ELR (cell line): ENCODE data around the gene DENND11.
"Not testable (repeated sequence)": the region's sequence is repeated elsewhere in the genome, so short reads cannot be mapped to it uniquely, and the experiment has no call there.

ENCODE experiments used
- DNase-seq: peaks from one replicate; pipeline ENCODE4 v3.0.0-alpha.2; 2015; ENCODE audit warnings: low read depth

The DENND11 gene

DNA sequence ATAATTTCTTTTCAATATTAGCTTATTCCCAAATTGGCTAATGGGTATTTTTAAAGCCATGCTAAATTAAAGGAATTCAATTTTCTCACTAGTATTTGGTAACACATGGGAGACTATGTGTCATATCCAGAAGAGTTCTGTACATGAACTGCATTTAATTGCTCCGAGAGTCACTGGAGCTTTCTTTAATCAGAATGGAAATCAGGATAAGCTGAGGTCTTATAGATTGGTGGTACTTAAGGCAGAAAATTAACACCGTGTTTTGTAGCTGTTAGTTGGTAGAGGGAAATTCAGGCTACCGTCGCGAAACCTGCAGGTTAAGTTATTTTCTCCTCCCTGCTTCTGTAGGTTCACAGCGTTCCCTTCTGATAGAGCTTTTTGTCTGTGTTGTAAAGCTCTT is 6.4 kb upstream of the DENND11 start, which contains the start of gene WEE2:
WEE2 (plus strand) TSS at position 3 of the 400 bp plus-strand sequence. CDS start 406 bp downstream, outside the sequence.
- DNase-seq, result no peak

DNA sequence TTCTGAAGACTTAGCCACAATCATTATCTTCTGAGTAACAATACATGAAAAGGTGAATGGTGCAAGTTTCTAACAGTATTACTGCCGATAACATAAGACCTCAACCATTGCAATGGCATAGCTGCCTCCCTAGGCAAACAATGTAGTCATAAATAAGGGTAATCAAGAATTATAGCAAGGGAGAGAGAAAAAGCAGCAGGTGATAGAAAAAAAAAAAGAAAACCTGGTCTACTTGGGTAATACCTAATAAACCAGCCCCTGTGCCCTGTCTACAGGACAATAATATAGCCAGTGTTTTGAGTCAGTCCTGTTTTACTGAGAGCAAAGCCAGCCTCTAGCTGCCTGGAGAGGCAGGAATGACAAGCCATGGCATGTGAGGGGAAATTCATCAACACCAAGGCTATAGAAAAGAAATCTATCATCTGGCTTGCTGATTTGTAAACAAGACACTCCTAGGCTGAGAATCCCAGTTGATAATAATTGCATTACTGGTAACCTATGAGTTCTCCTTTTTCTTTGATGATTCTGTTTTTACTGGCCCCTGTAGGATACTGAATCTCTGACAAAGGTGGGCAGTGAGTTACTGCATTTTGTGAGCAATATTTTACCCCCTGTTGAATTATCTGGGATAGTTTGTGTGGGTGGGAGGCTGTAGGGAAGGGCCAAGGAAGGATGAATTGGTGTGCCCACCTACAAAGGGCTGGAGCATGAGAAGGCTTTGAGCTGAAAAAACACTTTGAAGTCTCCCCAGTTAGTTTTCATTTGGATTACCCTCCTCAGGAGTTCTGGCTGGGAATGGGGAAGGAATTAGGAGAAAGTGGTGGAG is 4.5 kb upstream of the DENND11 start:
- DNase-seq, result no peak

DNA sequence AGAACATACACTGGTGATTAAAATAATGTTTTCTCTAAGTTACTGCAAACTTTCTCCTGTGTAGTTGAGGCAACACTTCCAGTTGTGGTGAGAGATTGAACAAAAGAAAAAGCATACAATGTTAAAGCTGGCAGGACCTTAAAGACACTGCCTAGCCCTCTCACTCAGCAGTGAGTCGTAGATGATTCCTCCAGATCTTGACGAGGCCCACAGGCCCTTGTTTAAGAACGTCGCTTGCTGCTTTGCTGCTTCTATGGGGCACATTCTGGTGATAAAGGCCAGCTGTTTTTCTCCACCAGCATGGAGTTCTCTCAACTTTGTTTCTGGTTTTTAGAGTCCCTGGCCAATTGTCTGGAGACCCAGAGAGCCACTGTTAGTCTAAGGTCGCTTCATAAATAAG is 2.8 kb upstream of the DENND11 start:
- peak; percentile 27 for DNase-seq

DNA sequence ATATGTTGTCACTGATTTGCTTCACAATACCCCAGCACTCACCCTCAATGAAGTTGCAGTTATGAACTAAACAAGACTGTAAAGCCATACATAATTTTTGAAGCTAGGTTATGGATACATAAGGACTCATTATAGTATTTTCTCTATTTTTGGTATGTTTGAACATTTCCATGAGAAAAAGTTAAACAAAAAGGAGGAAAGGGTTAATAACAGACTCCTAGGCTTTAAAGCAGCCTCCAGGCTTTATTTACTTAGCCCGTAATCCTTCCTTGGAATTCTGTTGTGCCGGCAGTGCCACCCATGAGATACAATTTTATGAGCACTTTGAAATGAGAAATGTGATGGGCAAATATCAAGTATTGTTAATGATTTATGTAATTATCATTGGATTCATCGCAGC is 2.1 kb upstream of the DENND11 start:
- DNase-seq, result no peak

DNA sequence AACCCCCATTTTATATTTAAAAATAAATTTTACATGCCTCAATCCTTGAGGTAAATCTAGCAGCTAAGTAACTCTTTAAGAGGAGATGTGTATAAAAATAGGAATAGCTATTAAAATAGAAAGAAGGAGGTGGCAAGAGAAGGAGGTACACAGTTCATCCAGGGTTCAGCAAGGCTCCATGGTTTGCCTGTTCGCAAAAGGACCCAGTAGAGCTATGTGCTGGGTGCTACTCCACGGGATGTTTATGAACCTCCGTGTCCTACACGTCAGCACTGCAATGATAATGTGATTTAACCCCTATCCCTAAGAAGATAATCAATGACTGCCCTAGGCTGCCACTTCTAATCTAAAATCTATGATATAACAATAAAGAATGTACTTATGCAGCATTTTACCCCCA is 926 bp upstream of the DENND11 start:
- no peak for DNase-seq

DNA sequence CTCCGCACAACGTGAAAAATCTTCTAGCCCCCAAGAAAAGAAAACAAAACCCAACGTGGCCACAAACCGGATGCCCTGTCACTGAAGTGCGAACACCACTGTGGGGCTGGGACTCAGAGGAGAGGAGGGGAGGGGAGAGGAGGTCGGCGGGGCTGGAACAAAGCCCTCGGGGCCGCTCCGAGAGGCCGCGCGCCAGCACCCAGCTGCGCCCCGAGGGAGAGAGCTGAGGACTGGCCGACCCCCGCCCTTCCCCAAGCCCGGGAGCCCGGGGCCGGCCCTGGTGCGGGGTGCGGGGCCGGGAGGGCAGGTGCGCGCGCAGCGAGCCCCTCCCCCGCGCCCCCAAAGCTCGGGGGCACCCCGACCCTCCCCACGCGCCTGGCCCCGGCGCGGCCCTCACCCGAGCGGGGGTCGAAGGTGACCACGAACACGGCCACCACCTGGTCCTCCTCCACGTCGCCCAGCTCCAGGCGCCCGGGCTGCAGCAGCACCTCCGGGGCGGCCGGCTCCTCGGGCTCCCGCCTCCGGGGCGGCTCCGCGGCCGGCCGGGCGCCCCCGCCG is 398 bp downstream of the DENND11 start:
- DNase-seq, result peak; percentile 56

DNA sequence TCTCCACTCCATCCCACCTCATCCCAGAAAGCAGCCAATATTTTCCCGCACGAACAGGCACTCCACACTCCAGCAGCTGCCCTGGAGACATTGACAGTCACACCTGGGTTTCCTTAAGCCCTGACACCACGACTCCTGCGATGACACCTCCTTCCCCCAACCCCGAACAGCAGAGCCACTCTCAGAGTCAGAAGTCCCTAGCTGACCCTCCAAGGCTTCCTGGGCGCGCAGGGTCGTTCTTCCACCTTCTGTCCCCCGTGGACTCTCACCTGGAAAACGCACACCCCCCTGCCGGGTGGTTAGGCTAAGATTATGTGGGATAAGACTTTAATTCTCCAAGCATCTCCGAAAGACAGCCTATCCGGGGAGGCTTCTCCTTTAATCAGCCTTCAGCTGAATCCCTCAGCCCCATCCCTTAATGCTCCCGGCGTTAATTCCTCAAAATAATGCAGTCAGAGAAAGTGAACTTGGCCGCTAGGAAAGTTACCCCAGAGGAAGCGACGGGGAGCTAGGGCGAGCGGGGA is 1.1 kb downstream of the DENND11 start:
- peak; percentile 30 for DNase-seq

DNA sequence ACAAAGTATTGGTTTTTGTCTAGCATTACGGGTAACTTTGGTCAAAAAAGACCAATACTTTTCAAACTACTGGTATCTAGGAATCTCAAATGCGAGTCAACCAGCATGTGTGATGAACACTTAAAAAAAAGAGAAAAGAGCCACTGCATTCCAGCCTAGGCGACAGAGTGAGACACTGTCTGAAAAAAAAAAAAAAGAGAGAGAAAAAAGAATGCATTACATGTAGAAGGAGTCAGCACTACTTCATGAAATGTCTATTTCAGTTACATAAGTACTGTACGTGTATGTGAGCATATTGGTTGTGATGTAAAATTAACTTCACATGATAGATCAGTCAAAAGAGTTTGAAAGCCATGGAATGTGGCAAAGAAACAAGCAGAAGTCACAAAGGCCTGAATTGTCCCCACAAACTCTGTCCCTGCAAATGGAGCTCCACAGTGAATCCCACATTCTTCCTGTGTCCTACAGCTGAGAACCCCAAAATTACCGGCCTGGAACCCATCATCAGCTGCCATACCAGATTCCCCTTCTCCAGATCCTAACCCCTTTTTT is 1.6 kb downstream of the DENND11 start:
- DNase-seq, result peak; percentile 10

DNA sequence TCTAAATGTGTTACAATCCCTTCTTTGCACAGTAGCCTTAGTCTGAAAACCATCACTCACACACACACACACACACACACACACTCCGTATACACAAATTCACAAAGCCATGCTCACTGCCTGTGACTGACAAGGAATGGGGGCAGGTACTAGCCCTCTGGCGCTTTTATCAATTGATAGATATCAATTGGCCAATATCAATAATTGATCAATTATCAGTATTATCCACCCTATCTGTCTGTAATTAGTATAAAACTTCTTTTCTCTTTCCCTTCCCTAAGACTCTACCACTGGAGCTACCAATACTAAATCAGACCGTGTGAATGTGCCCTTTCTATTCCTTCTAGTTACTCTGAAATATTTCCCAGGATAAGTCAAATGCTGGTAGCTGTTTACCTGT is 2.1 kb downstream of the DENND11 start:
- DNase-seq, result no peak

DNA sequence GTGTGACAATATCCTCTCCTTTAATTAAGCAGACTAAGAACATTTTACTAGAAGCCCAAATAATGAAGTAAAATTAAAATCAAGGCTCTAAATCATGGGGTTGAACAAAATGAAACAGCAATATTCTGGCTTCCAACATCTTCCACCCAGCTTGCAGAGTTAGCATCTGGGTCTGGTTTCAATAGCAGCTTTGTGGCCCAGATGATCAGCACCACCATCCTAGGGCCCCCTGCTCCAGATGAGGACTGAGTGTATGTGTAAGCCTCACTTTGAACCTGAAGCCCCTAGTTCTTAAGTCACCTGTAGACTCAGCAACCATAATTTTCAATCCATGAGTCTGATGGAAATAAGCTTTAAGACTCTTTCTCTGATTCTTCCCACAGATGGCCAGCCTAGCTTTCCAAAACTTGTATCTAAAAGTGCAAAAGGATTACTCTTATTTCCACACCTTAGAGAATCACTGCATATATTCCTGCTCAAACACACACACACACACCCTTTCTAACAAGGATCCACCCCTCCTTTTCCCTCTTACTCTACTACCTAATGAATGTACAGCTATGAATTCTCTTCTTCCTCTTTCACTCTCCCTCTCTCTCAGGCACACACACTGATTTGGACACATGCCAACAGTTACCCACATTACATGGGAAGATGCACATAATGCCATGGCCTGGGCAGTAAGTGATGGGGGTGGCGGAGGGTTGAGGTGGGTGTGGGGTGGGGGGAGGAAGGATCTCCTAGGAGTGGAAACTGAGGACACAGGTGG is 3.5 kb downstream of the DENND11 start:
- DNase-seq, result no peak

DNA sequence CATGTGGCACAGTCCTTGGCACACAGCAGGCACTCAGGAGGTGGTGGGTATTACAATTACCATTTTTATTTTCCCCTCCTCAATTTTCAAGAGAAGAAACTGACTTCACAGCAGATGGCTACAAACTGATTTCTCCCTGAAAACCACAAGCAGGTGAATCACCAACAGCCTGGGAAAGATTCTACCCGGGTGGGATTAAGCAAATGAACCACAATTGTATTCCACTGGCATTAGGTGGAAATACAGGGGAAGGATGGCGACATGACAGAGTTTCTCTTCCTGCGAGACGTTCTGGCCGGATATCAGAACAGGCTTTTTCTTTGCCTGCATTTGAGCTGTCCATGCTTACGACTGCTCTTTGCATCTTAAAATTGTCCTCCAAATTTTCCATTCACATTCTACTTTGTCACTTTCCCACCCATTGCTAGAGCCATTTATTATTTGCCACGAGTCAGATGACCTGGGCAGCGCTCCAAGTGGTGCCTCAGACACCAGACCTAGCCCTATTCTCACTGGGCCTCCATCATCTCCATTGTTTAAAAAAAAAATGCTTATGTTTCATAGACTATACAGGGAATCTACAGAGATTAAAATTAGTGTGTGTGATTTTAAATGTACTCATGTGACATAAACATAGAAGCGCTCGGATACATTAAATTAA is 4.6 kb downstream of the DENND11 start:
- DNase-seq, result peak; percentile 84

DNA sequence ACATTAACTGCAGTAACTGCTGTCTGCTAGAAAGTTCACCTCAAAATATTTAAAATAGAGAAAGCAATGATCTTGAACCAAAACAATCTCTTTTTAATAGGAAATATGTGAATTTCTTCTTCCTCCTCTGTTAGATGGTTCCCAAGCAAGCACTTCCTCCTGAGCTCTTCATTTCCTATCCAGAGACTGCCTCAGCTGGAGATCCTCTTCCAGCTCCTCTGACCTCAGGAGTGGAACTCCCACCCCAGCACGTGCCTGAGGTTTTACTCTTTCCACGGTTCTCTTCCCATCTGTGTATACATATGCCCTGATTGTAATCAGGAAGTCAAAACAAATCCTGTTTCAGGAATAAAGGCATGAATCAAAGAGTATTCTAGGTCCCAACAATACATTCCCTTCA is 5.6 kb downstream of the DENND11 start:
- no peak for DNase-seq

DNA sequence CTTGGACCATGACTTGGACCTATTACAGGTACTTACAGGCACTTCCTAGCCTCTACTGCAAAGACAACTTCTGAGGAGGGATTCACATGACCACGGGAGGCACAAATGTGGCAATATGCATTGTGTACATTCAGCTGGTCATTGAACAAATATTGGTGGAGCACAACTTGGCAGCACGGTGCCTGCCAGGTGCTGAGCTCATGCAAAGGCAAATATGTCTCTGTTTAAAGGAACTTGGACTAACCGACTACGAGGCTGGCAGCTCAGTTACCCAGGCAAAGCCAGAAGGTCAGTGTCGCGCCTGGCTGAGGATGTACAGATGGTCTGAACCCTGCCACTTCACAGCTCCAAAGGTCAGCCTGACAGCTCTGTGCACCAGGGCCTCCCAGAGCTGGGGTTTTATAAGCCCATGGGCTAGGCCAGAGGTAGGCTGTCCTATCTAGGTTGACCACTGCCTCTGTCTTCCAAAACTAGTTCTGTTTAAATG is 6.1 kb downstream of the DENND11 start:
- DNase-seq, result no peak

DNA sequence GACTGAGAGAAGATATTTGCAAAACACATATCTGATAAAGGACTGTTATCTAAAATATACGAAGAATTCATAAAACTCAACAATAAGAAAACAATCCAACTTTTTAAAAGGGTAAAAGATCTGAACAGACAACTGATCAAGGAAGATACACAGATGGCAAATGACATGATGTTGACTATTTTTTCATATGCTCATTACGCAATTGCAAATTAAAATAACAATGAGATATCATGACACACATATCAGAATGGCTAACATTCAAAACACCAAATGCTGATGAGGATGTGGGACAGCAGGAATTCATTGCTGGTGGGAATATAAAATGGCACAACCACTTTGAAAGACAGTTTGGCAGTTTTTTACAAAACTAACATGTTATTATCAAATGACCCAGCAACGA is 8.9 kb downstream of the DENND11 start:
- DNase-seq, result no peak

DNA sequence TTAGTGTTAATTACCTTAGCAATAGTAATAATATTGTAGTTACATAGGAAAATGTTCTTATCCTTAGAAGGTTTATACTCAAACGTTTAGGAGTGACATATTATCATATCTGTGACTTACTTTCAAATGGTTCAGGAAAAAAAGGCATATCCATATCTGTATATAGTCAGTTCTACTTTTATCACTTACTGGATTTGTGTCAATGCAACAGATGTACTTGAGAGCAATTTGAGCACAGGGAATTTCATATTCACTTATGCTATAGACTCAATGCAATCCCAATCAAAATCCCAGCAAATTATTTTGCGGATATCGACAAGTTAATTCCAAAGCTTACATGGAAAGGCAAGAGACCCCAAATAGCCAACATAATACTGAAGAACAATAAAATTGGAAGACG is 10.0 kb downstream of the DENND11 start:
- DNase-seq, result no peak

DNA sequence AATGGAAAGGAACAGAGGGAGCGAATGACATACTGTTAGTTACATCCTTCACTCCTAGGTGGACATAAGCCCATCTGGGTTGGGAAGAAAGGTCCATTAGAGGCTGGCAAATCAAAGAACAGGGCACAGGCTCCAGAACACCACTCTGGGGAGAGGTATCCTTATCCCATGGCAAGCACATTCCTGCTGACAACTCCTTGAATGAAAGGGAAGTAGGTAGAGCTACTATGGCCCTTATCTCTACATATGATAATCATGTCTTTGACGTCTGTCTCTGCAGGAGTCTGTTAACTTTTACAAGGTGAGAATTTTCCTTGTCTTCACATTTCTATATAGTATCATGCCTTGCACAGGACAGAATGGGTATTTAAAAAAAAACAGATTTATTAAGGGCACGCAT is 10.4 kb downstream of the DENND11 start:
- DNase-seq, result no peak

DNA sequence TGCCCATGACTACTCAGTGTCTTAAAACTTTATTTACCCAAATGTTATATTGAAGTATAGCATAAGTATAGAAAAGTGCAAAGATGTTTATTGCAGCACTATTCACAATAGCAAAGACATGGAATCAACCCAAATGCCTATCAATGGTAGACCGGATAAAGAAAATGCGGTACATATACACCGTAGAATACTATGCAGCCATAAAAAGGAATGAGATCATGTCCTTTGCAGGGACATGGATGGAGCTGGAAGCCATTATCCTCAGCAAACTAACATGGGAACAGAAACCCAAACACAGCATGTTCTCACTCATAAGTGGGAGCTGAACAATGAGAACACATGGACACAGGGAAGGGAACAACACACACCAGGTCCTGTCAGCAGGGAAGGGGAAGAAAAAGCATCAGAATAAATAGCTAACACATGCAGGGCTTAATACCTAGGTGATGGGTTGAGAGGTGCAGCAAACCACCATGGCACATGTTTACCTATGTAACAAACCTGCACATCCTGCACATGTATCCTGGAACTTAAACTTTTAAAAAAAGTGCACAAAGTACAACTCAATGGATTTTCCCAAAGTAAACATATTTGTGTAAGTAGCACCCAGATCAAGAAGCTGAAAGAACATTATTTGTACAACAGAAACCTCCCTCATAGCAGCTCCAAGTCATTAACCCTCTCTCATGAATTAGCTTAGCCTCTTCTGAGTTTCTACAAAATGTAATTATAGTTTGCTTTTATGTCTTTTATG is 12.7 kb downstream of the DENND11 start:
- DNase-seq, result not testable (repeated sequence)

DNA sequence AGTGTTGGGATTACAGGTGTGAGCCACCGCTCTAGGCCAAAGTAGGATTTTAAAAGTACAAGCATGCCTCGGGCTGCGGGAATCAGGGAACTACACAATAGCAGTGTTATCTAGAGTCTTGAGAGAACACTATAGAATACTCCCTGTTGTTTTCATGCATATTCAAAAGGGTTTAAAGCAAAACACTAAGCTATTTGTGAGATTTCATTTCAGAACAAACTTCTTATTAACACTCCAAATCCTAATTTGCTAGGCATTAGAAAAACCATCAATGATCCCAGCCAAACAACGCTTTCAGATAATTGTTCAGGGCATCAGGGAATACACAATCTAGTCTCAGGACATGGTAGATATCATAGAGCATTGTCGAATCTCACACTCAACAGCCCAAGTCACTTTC is 13.9 kb downstream of the DENND11 start:
- no peak for DNase-seq

DNA sequence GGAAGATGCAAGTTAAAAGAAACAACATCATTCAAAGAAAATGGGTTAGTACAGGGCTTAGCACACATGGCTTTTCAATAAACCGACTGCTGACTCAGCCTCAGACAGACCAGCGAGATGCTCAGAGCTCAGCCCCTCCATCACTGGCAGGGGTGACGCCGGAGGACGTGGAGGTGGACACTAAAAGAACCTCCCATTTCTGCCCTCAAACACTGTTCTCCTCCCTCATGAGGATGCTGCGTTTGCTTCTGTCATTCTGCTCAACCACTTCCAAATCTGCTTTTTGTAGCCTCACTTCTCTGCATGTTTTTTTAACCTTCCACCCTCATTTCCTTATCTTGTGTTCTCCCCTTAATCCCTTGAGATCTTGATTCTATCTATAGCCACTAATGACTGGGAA is 15.3 kb downstream of the DENND11 start:
- DNase-seq, result no peak

DNA sequence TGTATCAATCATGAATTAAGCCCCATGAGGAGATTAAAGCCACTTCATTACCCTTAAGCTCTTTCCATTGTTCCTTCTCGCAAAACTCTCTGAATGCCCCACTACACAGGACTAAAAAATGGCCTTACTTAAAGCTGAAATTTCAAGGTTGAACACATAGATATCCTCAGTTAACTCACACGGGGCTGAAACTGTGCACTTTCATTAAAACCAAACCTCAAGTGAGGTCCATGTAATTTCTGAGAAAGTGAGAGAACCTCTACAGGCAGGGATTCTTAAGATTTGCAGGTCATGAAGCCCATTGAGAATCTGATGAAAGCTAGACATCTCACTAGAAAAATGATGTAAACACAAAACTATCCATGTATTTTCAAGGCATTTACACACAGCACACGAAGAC is 15.9 kb downstream of the DENND11 start:
- DNase-seq, result no peak
